Measurements from ENCODE around the gene PADI6.

The PADI6 gene

DNA sequence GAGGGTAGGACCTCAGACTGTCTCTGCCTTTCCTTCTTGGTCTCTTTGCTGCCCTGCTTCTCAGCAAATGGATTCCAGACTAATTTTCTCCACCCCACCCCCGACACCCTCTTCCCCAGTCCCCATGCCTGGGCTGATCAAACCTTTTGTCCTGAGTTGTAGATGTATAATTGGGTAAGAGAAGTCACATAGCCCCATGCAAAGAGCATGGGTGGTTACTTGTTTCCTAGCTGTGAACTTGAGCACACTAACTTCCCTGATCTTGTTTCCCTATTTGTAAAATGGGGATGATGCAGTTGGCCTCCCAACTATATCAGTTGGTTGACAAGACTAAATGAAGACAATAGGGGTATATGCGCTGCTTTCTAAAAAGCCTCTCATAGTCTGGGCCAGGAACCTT is 9.2 kb downstream of the PADI6 start:
- no peak overlapping the region for H3K9ac ChIP-seq (ENCODE audit: low read length)
- H3K36me3 ChIP-seq (ENCODE audit: insufficient read depth, low read length) = no peaks in the 10 kb centered on the region
- H3K27ac ChIP-seq (ENCODE audit: low read depth, low read length) = no peak overlapping the region
- no peak overlapping the region for H3K4me3 ChIP-seq (ENCODE audit: low read depth in 1 of 2, low read length in 2 of 2)
- H3K4me1 ChIP-seq (ENCODE audit: insufficient read depth, low read length) = no peaks in the 10 kb centered on the region
- H3K27me3 ChIP-seq (ENCODE audit: control insufficient read depth in 1 of 2, insufficient read depth in 2 of 2, low read length in 2 of 2) = peaks cover 0 to 1% of the 10 kb centered on the region in 2 donors
- H3K9me3 ChIP-seq (ENCODE audit: low read length) = no peaks in the 10 kb centered on the region

DNA sequence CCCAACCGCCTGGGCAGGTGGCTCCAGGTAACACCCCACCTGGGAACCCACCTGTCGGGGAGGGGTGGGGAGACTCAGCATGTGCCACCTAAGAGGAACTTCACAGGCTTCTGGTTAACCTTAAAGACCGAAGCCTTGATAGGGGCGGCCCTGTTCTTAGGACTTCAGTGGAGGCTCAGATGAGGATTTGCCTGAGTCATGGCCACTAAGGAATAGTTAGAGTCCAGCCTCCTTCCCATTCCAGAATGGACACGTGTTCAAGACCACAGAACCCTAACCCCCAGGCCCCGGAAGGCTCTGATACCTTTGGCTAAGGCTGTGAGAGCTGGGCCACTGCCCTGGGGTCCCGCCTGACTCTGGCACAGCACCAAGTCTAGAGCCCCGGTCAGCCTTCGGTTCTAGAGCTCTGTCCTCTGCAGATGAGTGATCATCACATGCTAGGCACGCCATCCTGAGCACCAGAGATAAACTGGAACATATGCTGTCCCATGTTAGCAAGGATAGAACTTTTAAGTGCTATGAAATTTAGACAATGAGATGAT is 20.3 kb downstream of the PADI6 start:
- H3K27ac ChIP-seq (ENCODE audit: low read depth, low read length) = no peak overlapping the region
- no peaks in the 10 kb centered on the region for H3K9me3 ChIP-seq (ENCODE audit: low read length)
- H3K9ac ChIP-seq (ENCODE audit: low read length) = no peak overlapping the region
- no peaks in the 10 kb centered on the region for H3K4me1 ChIP-seq (ENCODE audit: insufficient read depth, low read length)
- H3K4me3 ChIP-seq (ENCODE audit: low read depth in 1 of 2, low read length in 2 of 2) = no peak overlapping the region
- H3K36me3 ChIP-seq (ENCODE audit: insufficient read depth, low read length) = no peaks in the 10 kb centered on the region
- H3K27me3 ChIP-seq (ENCODE audit: control insufficient read depth in 1 of 2, insufficient read depth in 2 of 2, low read length in 2 of 2) = no peaks in the 10 kb centered on the region

DNA sequence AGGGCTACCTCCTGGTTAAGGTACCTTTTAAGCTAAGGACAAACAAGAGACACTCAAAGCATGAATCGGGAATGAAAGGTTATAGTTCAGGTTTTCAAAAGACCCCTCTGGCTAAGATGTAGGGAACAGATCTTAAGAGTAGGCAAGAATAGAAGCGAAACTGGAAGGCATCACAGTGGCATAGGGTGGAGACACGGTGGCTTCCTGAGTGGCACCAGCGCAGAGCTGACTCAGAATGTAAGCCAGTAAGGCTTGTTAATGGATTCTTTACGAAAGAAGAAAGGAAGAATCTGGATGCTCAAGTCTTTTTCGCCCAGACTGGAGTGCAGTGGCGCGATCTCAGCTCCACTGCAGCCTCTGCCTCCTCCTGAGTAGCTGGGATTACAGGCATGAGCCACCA is 21.2 kb downstream of the PADI6 start:
- Histone ChIP-seq H3K27ac (ENCODE audit: low read depth, low read length) (no peak overlapping the region), H3K4me1 (ENCODE audit: insufficient read depth, low read length) (no peaks in the 10 kb centered on the region), H3K9ac (ENCODE audit: low read length) (no peak overlapping the region), H3K4me3 (ENCODE audit: low read depth in 1 of 2, low read length in 2 of 2) (no peak overlapping the region), H3K36me3 (ENCODE audit: insufficient read depth, low read length) (no peaks in the 10 kb centered on the region), H3K27me3 (ENCODE audit: control insufficient read depth in 1 of 2, insufficient read depth in 2 of 2, low read length in 2 of 2) (no peaks in the 10 kb centered on the region), H3K9me3 (ENCODE audit: low read length) (no peaks in the 10 kb centered on the region)

DNA sequence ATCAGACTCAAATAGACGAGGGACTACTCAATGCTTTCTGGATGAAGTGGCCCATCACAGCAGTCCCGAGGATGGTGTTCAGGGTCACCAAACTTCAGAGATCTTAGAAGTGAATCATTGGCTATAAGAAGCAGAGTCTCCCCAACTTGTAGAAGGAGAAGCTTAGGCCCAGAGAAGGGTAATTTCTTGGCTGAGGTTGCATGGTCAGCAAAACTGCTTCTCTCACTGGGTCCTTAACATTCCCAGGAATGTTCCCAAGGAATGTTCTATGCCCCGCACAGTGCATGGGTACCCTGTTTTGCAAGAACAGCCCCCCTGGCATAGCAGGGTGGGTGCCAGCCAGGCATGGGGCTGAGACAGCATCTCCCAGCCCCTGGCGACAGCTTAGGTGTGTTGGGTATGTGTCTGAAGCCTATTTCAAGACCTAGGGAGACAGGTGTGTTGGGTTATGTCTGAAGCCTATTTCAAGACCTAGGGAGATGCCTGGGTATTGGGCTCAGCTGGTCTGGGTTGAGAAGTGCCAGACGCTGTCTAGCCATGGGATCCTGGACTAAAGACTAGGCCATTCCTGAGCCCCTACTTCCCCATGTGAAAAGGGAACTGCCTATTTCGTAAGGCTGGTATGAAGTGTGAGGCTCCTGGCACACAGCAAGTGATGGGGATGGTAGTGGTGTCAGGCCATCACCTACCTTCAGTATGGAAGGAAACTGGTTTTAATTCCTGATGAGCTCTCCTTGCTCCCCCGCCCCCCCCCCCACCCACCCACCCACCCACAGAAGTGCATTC is 26.1 kb downstream of the PADI6 start:
- Histone ChIP-seq H3K27ac (ENCODE audit: low read depth, low read length) (no peak overlapping the region), H3K9ac (ENCODE audit: low read length) (no peak overlapping the region), H3K4me1 (ENCODE audit: insufficient read depth, low read length) (no peaks in the 10 kb centered on the region), H3K36me3 (ENCODE audit: insufficient read depth, low read length) (no peaks in the 10 kb centered on the region), H3K27me3 (ENCODE audit: control insufficient read depth in 1 of 2, insufficient read depth in 2 of 2, low read length in 2 of 2) (no peaks in the 10 kb centered on the region), H3K4me3 (ENCODE audit: low read depth in 1 of 2, low read length in 2 of 2) (no peak overlapping the region), H3K9me3 (ENCODE audit: low read length) (no peaks in the 10 kb centered on the region)

DNA sequence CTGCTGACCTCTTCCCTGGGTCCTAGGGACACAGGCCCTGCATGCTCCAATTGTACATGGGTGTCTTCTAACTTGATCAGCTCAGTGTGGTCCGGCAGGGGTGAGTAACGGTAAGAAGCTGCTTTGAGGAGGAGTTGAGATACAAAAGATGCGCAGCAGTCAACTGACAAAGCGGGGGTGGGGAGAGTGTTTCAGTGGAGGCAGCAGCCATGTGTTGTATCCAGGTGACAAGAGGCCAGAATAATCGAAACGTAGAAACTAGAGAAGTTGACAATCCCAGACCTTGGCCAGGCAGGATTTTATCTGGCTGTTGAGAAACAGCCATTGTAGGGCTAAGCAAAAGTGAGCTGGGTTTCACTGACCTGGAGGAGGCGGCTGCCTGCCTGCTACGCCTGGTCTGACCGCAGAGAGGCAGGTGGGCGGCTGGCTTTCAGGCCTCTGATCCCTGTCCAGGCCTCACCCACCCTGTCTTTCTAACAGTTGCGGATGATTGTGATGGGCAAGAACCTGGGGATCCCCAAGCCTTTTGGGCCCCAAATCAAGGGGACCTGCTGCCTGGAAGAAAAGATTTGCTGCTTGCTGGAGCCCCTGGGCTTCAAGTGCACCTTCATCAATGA is 28.8 kb downstream of the PADI6 start:
- no peaks in the 10 kb centered on the region for H3K9me3 ChIP-seq (ENCODE audit: low read length)
- H3K4me1 ChIP-seq (ENCODE audit: insufficient read depth, low read length) = no peaks in the 10 kb centered on the region
- H3K4me3 ChIP-seq (ENCODE audit: low read depth in 1 of 2, low read length in 2 of 2) = no peak overlapping the region
- H3K27me3 ChIP-seq (ENCODE audit: control insufficient read depth in 1 of 2, insufficient read depth in 2 of 2, low read length in 2 of 2) = no peaks in the 10 kb centered on the region
- H3K36me3 ChIP-seq (ENCODE audit: insufficient read depth, low read length) = no peaks in the 10 kb centered on the region
- H3K9ac ChIP-seq (ENCODE audit: low read length) = no peak overlapping the region
- no peak overlapping the region for H3K27ac ChIP-seq (ENCODE audit: low read depth, low read length)

DNA sequence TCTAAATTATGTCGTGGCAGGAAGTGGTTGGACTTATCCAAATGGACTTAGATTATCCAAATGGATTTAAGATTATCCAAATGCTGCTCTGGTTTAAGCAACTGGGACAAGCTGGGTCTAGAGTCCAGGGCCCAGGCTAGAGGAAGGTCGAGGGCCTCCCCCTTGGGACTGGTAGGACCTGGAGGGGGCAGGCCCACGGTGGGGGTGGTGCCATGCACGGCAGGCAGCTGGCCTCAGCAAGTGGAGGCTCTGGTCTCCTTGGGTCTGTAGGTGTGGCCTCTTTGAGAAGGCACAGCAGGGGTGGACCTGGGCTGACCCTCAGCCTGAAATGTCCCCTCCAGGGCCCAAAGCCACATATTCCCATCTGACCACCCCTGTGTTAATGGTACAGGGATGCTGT is 29.8 kb downstream of the PADI6 start:
- Histone ChIP-seq H3K4me3 (ENCODE audit: low read depth in 1 of 2, low read length in 2 of 2) (no peak overlapping the region), H3K36me3 (ENCODE audit: insufficient read depth, low read length) (no peaks in the 10 kb centered on the region), H3K9me3 (ENCODE audit: low read length) (no peaks in the 10 kb centered on the region), H3K4me1 (ENCODE audit: insufficient read depth, low read length) (no peaks in the 10 kb centered on the region), H3K27me3 (ENCODE audit: control insufficient read depth in 1 of 2, insufficient read depth in 2 of 2, low read length in 2 of 2) (no peaks in the 10 kb centered on the region), H3K9ac (ENCODE audit: low read length) (no peak overlapping the region), H3K27ac (ENCODE audit: low read depth, low read length) (no peak overlapping the region)

DNA sequence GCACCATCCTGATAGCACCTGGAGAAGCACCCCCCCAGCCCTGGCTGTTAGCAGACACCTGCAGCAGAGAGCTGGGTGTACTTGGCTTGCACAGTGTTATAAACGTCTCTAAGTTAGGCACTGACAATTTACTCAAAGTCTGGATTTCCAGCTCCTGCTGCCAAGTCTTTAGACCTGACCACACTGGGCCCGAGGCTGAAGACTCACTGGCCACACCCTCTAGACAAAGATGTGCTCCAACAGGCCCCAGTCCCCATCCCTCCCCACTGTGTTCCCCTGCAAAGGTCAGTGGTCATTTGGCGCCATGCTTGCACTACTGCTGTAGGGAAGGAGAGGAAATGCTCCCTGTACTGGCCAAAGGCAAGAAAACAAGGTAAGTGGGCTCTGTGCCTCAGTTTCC is 31.1 kb downstream of the PADI6 start:
- Histone ChIP-seq H3K27me3 (ENCODE audit: control insufficient read depth in 1 of 2, insufficient read depth in 2 of 2, low read length in 2 of 2) (no peaks in the 10 kb centered on the region), H3K27ac (ENCODE audit: low read depth, low read length) (no peak overlapping the region), H3K4me1 (ENCODE audit: insufficient read depth, low read length) (no peaks in the 10 kb centered on the region), H3K36me3 (ENCODE audit: insufficient read depth, low read length) (no peaks in the 10 kb centered on the region), H3K4me3 (ENCODE audit: low read depth in 1 of 2, low read length in 2 of 2) (no peak overlapping the region), H3K9ac (ENCODE audit: low read length) (no peak overlapping the region), H3K9me3 (ENCODE audit: low read length) (no peaks in the 10 kb centered on the region)

DNA sequence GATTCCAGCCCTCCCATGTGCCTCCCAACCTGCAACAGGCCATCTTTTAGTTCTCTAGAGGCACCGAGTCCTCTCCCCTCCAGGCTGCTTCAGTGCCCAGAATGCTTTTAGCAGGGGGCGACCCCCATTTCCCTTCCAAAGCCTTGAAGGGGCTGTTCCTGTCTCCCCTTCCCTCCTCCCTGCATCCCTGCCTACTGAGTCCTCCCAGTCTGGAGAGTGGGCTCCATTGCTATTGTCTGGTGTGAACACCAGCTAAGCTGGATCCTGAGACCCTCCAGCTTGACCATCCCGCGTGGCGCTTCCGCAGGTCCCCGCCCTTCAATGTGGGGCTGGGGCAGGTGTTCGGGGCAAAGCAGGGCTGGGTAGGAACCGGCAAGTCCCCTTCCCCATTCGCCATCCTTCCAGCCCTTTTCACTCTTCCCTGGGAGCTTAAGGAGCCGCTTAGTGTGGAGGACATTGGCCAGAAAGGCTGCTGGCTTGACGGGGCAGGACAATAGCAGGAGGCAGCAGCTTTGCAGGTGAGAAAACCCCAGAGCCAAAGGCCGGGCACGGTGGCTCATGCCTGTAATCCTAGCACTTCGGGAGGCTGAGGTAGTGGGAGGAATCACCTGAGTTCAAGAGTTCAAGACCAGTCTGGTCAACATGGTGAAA is 32.2 kb downstream of the PADI6 start:
- no peak overlapping the region for H3K4me3 ChIP-seq (ENCODE audit: low read depth in 1 of 2, low read length in 2 of 2)
- H3K9ac ChIP-seq (ENCODE audit: low read length) = no peak overlapping the region
- no peak overlapping the region for H3K27ac ChIP-seq (ENCODE audit: low read depth, low read length)
- no peaks in the 10 kb centered on the region for H3K4me1 ChIP-seq (ENCODE audit: insufficient read depth, low read length)
- H3K9me3 ChIP-seq (ENCODE audit: low read length) = no peaks in the 10 kb centered on the region
- H3K27me3 ChIP-seq (ENCODE audit: control insufficient read depth in 1 of 2, insufficient read depth in 2 of 2, low read length in 2 of 2) = no peaks in the 10 kb centered on the region
- H3K36me3 ChIP-seq (ENCODE audit: insufficient read depth, low read length) = peaks cover 10% of the 10 kb centered on the region

DNA sequence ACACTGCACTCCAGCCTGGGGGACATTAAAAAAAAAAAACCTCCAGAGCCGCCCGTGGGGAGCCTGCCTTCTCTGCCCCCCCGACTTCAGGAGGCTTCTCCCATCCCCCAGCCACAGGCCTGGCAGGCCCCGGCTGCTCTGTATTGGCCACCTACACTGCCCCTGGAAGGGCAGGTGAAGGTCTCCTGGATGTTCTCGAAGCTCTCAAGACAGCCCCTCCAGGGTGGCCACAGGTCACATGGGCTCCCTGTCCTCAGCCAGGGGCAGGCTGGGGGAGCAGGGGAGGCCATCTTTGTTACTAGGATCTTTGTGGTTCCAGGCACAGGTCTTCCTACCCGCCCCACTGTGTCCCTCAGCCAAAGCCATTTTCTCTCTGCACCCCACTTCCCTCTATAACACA is 32.8 kb downstream of the PADI6 start:
- Histone ChIP-seq H3K27me3 (ENCODE audit: control insufficient read depth in 1 of 2, insufficient read depth in 2 of 2, low read length in 2 of 2) (no peaks in the 10 kb centered on the region), H3K9ac (ENCODE audit: low read length) (no peak overlapping the region), H3K4me1 (ENCODE audit: insufficient read depth, low read length) (no peaks in the 10 kb centered on the region), H3K9me3 (ENCODE audit: low read length) (no peaks in the 10 kb centered on the region), H3K27ac (ENCODE audit: low read depth, low read length) (no peak overlapping the region), H3K4me3 (ENCODE audit: low read depth in 1 of 2, low read length in 2 of 2) (no peak overlapping the region), H3K36me3 (ENCODE audit: insufficient read depth, low read length) (peaks cover 17% of the 10 kb centered on the region)

DNA sequence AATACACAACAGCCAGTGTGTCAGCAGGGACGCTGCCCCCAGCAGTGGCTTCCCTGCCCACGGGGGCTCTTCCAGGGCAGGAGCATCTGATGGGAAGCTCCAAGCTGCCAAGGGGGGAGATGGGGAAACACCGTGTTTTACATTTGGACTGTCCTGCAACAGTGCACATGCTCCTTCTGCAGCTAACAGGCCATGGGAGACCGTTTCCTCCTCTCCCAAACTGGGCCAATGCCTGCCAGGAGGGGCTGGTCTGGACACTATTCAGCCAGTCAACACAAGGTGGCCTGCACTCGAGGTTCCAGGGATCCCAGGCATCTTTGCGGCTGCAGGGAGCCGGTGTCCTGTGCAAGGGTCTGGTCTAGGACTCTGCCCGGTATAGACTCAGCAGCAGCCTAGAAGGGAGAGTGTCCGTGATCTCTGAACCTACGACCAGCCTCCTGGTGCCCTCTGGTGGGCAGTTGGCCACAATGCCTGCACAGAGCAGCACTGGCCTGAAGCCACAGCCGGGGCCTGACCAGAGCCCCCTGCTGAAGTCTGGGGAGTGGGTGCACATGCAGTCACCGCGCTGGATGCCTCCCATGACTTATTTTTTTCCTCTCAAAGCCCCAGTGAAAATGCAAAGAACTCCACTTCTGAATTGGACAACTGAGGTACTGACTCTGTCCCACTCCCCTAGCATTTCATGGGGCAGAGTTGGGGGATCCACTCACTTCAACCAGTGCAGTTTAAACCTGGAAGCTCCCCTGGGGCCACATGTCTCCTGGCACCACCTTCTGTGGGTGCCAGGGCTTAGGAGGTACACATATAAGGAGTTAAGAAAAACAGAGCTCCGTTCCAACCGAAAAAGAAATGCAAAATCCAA is 34.1 kb downstream of the PADI6 start:
- H3K27me3 ChIP-seq (ENCODE audit: control insufficient read depth in 1 of 2, insufficient read depth in 2 of 2, low read length in 2 of 2) = no peaks in the 10 kb centered on the region
- H3K4me3 ChIP-seq (ENCODE audit: low read depth in 1 of 2, low read length in 2 of 2) = no peak overlapping the region
- no peak overlapping the region for H3K9ac ChIP-seq (ENCODE audit: low read length)
- H3K9me3 ChIP-seq (ENCODE audit: low read length) = no peaks in the 10 kb centered on the region
- peaks cover 25% of the 10 kb centered on the region for H3K36me3 ChIP-seq (ENCODE audit: insufficient read depth, low read length)
- H3K4me1 ChIP-seq (ENCODE audit: insufficient read depth, low read length) = no peaks in the 10 kb centered on the region
- H3K27ac ChIP-seq (ENCODE audit: low read depth, low read length) = no peak overlapping the region
